Stimulated activated CD4-positive, alpha-beta T cell treated with anti-CD3 and anti-CD28 coated beads, Interleukin-12 subunit alpha, Interleukin-12 subunit beta, amount 100 ng/mL, for 24 hours (primary cell): Measurements from ENCODE around the gene GCHFR.
A peak's percentile ranks its signal among the peaks of the same experiment; 100 is the strongest.

Experiments
- DNase-seq, 2 experiments: peaks; one replicate each; pipeline ENCODE4 v3.0.0-alpha.2; 2020; ENCODE audit warnings: low read depth in 2 of 2

Gene GCHFR

DNA sequence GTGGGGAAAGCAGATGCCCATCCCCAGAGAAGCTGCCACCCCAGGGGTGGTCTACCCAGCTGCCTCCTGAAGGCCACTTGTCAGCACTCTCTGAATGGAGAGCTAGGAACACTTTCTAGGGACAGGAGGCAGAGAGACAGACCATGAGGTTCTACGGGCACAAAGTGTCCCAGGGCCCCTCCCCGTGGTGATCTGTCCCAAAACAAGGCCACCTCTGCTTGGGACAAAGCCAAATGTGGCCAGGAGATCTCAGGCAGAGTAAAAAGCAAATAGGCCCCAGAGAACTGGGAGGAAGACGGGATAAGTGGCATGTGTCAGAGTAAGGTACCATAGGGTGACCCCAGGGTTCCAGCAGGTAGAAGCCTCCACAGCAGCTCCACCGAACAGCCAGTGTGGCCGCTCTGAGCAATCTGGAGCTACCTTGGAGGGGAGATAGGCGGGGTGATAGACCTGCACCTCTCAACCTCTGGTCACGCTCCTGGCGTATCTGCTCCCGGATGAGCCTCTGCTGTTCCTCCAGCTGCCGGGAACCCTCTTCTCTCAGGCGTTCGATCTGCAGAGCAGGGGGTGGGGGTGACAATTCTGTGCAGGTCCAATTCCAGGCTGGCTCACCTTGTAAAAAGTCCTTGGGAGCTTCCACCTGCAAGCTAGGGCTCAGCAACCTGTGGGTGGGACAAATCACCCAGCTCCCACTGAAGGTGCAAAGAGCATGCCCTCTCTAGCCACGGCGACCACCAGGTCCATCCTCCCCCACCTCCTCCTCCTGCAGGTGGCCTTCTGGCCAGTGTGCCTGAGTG, 12.1 kb downstream of the GCHFR start:
- DNase-seq, result no peak

DNA sequence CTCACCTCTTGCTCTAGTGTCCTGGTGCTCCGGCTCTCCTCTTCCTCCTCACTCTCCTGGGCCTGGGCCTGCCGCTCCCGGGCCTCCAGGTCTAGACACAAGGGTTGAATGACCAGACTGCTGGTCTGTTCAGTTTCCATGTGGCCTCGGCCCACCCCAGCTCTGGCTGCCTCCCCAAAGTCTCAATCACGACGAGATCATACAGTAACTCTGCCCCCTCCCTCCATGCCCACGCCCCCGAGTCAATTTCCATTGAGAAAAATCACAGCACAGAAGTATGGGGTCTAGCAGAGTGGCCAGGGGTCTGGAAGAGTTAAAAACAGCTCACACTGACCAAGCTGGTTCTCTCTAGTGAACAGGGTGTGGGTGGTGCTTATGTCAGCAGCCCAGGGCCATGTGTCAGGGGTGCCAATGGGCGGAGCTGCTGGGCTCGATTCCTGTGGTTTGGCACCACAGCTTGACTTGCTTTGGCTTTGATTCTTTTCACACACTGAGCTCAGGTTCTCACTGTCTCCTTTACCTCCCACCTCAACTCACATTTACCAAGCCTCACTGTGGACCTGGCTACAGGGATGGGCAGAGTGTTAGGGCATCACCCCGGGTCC, 12.8 kb downstream of the GCHFR start:
- DNase-seq, result no peak

GRCh38 chr15:40782609-40783227, 18.9 kb downstream of the GCHFR start:
- DNase-seq, result peak; percentile 58 to 65

DNA sequence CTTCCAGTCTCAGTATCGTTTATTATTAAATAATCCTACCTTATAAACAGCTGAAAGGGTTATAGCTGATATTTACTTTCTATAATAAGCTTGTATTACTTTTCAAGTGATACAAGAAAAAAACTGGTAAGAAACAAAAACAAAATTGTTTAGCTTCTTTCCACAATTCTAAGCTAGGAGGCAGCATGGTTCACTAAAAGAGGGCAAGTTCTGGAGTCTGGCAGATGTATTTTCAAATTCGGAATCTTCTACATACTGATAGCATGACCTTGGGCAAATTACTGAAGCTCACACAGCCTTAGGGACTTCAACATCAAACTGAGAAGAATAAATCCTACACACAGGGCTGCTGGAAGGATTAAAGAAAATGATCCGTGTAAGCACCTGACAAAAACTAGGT, 21.3 kb downstream of the GCHFR start:
- no peak for DNase-seq

- no peak for DNase-seq
These were observed 21.9 kb downstream of the GCHFR start for GRCh38 chr15:40785814-40786213.

DNA sequence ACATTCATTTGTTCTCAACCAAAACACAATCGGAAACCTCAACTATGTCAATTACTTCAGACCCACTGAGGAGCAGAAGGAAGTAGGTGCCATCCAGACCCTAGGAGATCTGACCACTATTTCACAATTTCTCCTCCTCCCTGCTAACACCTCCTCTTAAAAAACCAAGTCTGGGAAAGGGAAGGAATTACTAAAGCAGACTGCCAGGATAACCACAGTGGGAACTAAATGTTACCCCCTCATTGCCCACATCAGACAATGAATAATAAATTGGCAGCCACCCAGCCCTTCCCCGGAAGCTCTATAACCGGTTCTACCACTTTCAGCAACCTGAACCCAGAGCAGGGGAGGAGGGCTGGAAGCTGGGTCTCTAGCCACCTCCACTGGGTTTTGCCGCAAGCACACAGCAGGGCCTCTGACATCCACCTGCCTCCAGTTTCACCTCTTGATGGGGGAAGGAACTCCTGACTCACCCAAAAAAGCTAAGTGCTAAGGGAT, 23.5 kb downstream of the GCHFR start:
- DNase-seq, result peak in 1 of 2 experiments; percentile 66

DNA sequence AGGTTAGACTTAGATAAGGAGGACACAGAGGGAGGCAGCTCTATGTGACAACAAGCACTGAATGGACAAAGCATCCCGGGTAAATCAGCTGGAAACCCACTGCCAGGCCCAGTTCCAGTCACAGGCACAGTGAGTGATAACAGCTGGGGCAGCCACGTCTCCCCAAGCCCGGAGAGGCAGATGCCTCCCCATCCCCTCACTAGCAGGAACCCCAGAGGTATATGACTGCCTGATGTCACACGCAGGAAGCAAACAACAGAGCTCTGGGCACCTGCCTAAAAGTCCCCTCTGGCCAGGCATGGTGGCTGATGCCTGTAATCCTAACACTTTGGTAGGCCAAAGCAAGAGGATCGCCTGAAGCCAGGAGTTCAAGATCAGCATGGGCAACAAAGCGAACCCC, 24.1 kb downstream of the GCHFR start:
- DNase-seq, result no peak

- DNase-seq, result no peak
These were observed 25.3 kb downstream of the GCHFR start for GRCh38 chr15:40789119-40789518.

- DNase-seq, result no peak
These were observed 26.1 kb downstream of the GCHFR start for GRCh38 chr15:40789999-40790398.

DNA sequence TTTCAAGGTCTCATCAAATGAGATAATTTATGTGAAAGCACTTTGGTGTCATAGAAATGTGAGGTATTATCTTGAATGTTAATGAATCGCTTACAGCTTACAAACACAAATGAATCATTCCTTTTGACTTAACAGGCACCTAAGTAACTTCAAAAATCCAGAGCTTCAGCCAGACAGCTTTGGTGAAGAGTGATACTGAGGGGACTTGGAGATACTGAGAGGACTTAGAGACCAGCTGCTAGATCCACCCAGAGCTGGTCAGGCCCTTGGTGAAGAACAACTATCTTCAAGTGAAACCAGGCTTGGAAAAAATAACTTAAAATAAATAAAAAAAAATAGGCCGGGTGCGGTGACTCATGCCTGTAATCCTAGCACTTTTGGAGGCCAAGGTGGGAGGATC, 26.9 kb downstream of the GCHFR start:
- no peak for DNase-seq

- DNase-seq, result no peak
These were observed 28.5 kb downstream of the GCHFR start for GRCh38 chr15:40792394-40792793.

GRCh38 chr15:40793216-40793989, 29.5 kb downstream of the GCHFR start:
- no peak for DNase-seq

- no peak for DNase-seq
These were observed 32.2 kb downstream of the GCHFR start for GRCh38 chr15:40796041-40796440.

GRCh38 chr15:40796512-40796911, 32.6 kb downstream of the GCHFR start:
- no peak for DNase-seq

- no peak for DNase-seq
These were observed 35.7 kb downstream of the GCHFR start for GRCh38 chr15:40799523-40799922.

DNA sequence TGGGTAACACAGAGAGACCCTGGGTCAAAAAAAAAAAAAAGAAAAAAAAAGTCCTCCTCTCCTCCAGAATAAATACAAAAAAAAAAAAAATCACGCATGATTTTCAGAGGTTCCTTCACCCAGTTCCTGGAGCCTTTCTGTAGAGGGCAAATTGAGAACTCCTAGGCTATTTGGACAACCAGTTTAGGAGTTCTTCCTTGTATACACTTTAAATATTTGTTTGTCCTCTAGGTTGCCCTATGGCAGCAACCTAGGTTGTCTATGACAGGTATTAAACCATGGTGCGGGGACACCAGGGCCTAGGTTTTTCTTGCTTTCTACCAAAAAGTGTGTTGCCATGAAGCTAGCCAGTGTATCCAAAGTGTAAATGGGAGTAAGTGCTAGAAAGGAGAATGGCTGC, 39.2 kb downstream of the GCHFR start:
- DNase-seq, result no peak

GRCh38 chr15:40803688-40804087, 39.8 kb downstream of the GCHFR start:
- DNase-seq, result no peak

DNA sequence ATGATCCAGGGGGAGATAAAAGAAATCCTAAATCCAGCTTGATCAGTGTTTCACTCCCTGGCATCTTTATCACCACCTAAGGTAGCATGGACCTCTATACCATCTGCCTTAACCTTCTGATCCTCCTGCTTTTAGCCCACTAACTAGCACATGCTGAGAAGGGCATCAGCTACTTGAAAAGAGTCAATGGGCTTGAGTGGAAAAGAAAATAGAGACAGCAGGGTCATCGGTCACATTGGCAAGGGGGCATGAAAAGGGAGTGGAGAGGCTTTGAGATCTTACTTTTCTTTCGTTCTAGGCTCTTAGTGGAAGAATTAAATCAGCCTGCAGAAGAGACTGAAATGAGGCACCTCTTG, 42.8 kb downstream of the GCHFR start:
- no peak for DNase-seq

DNA sequence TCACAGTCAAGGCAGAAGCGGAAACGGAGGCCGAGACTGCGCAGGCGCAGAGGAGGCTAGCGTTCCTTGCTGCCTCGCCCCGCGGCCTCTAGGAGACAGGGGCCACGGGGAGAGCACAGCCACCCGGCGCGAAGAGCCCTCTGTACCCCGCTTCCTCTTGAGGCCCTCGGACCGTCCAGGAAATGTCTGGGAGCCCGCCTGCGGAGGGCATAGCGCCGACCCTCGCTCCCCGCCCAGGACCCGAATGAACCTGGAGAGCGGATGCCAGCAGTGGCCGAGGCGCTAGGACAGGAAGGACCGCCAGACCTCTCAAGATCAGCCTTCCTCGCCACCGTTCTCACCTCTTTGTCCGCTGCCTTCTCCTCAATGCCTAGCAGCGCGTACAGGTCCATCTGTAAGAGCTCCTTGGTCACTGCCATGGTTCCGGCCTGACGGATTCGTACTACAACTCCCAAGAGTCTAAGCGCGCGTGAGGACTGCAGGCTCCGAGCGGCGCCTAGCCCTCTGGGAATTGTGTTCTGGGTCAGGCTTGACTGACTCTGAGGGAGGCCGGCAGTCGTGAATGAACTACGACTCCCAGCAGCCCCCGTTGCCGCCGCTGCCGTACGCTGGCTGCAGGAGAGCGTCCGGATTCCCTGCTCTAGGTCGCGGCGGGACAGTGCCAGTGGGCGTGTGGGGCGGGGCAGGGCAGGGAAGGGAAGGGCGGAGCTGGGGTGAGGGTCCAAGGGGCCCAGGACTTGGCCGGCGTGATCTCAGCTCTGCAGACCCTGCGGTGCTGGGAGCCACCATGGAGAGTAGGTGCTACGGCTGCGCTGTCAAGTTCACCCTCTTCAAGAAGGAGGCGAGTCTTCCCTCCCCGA, 43.4 kb downstream of the GCHFR start, which contains the start of the genes DNAJC17 and ZFYVE19:
Gene DNAJC17, minus strand, starts transcription at position 446 of the 860 bp plus-strand sequence. Its CDS starts 27 bp downstream, at position 419.
Gene ZFYVE19, plus strand, starts transcription at position 62 of the 860 bp plus-strand sequence. Its CDS starts 501 bp downstream, at position 563.
- peak; percentile 88 to 94 for DNase-seq

- no peak for DNase-seq
These were observed 44.1 kb downstream of the GCHFR start for GRCh38 chr15:40807888-40808461.
